HG03565 (cell line): ENCODE data around the gene SATL1.
"Not testable (repeated sequence)": the region's sequence is repeated elsewhere in the genome, so short reads cannot be mapped to it uniquely, and the experiment has no call there.

Source experiments
- ATAC-seq: cut with Tn5 transposase; IDR thresholded peaks from one replicate; pipeline ENCODE4 v1.9.1; 2021; ENCODE audit warnings: mild to moderate bottlenecking, moderate library complexity; ENCODE audit not compliant: unreplicated experiment

Gene SATL1, protein sequence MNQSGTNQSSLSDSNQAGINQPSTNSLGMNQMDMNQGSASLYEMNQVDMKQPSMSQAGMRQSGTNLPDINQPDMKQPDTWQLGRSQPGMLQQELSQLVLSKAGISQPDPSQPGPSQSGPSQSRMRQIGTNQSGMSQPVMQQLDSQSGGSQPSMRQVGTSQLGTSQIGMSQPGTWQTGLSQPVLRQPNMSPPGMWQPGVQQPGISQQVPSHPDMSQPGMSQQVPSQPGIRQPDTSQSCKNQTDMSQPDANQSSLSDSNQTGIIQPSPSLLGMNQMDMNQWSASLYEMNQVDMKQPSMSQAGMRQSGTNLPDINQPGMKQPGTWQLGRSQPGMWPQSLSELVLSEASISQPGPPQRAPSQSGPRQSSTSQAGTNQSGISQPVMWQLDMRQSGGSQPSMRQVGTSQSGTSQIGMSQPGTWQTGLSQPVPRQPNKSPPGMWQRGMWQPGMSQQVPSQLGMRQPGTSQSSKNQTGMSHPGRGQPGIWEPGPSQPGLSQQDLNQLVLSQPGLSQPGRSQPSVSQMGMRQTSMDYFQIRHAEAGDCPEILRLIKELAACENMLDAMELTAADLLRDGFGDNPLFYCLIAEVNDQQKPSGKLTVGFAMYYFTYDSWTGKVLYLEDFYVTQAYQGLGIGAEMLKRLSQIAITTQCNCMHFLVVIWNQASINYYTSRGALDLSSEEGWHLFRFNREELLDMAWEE

DNA sequence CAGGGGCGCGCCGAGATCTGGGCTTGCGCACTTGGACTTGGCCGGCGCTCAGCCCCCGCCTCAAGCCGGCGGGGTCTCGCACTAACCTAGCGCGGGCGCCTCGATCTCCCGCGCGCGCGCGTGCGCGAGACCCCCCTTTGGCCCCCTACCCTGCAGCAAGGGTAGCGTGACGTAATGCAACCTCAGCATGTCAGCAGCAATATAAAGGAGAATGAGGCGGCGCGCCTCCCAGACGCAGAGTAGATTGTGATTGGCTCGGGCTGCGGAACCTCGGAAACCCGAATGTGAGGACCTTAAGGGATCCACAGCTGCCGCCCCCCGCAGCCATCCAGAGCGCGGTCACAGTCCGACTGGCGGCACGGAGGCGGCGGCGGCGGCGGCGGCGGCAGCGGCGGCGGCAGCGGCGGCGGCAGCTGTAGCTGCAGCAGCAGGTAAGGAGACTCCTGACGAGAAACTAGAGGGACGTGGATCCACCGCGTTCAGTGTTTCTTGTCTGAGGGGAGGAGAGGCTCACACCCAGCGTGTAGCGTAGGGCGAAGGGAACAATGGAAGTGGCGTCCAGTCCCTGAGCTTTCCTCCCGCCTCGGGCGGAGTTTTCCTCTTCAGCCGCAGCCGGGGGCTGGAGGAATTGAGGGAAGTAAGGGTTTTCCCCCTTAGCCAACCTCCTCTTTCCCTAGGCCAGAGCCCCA, at the start of gene SATL1, which contains the start of gene ZNF711:
Gene SATL1 (minus strand): TSS at position 19 of the 689 bp plus-strand sequence. CDS start 134,811 bp downstream, outside the sequence.
Gene ZNF711 (plus strand): TSS at position 231 of the 689 bp plus-strand sequence. CDS start 3,582 bp downstream, outside the sequence.
- ATAC-seq: peak; percentile 49

DNA sequence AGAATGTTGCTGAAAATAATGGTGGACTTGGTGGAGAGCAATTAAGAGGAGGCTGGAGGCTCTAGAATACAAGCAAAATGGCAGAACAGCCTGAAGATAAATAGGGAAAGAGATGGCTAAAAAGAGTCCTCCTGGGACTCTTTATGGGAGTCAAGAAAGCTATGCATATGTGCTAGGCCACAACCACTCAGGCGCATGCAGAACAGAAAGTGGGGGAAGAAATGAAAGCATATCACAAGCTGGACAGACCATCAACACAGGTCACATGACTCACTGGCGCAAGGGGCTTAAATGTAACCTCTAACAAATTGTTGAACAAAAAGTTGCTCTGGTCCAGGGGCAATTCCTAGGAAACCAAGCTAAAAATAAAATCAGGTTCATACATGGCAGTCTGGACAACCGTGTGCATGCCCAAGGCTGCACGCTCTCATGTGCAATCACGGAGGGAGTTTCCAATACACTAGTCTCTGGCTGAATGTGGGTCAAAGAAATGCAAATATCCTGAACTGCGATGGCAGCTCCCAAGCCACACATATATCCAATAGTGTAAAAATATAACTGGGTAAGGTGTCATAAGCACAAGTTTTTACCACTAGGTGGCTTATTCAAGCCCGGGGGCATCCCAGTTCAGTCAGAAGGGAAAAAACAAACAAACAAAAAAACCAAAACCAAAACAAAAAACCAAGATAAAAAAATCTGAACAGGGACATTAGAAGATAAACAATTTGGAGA, 45.6 kb upstream of the SATL1 start:
- ATAC-seq: no peak

DNA sequence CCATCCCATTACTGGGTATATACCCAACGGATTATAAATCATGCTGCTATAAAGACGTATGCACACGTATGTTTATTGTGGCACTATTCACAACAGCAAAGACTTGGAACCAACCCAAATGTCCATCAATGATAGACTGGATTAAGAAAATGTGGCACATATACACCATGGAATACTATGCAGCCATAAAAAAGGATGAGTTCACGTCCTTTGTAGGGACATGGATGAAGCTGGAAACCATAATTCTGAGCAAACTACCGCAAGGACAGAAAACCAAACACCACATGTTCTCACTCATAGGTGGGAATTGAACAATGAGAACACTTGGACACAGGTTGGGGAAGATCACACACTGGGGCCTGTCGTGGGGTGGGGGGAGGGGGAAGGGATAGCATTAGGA, 41.7 kb upstream of the SATL1 start:
- ATAC-seq: not testable (repeated sequence)

DNA sequence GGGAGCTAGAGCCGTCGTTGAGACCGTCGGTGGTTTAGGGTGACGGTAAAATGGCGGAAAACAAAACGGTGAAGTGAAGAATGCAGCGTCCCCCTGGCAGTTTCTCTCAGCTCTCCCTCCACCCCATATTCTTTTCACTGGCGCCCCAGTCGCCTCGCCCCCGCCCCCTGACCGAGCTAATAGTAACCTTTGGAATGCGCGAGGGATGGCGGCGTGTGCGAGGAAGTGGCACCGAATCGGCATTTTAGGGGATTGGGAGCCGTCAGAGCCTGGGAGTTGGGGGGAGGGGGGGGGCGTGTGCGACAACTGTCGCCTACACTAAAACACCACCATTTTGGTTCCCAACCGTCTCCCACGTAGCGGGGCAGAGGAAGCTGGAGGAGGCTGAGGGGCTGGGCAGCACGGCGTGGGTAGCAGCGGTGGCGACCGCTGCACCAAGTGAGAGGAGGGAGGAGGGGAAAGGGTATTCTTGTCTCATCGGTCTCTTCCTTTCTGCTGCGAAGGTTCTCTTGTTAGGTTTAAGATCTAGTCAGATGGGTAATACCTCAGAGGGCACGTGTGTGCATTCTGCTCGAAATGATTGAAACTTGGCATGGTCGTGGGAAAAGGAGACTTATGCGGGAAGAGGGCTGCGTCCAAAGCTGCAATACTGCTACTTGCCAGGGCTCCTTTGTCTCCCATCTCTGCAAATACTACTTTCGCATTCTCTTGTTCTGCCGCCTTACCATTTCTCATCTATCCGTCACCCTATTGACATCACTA, 1.1 kb upstream of the SATL1 start:
- peak; percentile 38 for ATAC-seq

DNA sequence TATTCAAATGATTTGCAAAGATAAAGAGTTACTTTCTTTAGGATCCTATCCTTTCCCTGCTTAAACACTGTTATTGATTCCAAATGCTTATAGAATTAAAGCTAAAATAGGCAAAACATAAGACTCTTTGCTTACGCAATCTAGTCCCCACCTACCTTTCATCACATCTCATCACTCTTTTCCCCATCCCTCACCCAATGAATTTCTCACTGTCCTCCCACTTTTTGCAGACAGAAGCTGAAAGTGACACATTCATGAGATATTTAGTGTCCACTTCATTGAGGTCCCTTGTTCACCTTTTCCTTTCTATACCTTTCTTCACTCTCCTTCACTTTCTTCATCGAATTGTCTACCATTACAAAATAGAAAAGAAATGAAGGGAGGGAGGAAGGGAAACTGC, 424 bp downstream of the SATL1 start:
- no peak for ATAC-seq

DNA sequence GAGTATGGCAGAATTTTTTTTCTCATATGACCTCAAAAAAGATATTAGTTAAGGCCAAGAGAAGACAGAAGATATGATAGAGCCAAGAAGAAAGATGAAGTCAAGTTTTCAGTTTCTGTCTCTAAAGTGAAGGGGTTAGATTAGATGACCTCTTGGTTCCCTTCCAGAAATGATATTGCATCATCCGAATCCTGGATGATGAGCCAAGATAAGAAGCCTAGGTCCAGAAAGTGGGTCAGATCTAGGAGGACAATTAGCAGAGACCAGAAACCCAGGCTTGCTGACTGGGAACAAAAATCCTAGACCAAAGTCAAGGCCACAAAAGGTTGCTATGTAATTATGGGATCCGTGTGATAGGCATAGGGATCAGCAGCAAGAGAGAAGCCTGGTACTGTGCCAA, 20.2 kb downstream of the SATL1 start:
- no peak for ATAC-seq

DNA sequence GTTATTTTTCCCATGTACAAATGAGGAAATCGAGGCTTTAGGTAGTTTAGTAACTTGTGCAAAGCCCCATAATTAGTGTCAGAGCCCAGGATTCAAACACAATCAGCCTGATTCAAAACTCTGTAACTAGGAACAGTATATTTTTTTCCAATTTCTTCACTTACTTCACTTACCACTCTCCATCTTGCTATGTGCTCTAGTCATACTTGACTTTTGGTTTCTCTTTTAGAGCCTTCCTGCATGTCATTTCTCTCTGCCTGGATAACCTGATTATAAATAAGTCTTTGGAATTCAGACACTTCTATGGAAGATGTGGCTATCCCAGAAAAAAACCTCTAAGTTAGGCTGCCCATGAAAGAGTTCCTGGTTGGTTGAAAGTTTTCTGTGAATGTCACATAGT, 22.2 kb downstream of the SATL1 start:
- ATAC-seq: no peak

DNA sequence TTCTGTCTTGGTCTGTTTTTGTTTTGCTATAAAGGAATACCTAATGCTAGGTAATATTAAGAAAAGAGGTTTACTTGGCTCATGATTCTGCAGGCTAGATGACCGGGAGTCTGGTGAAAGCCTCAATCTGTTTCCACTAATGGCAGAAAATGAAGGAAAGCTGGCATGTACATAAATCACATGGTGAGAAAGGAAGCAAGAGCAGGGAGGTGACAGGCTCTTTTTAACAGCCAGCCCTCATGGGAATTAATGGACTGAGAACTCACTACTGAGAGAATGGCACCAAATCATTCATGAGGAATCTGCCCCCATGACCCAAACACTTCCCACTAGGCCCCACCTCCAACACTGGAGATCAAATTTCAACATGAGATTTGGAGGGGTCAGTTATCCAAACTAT, 27.6 kb downstream of the SATL1 start:
- ATAC-seq: no peak

DNA sequence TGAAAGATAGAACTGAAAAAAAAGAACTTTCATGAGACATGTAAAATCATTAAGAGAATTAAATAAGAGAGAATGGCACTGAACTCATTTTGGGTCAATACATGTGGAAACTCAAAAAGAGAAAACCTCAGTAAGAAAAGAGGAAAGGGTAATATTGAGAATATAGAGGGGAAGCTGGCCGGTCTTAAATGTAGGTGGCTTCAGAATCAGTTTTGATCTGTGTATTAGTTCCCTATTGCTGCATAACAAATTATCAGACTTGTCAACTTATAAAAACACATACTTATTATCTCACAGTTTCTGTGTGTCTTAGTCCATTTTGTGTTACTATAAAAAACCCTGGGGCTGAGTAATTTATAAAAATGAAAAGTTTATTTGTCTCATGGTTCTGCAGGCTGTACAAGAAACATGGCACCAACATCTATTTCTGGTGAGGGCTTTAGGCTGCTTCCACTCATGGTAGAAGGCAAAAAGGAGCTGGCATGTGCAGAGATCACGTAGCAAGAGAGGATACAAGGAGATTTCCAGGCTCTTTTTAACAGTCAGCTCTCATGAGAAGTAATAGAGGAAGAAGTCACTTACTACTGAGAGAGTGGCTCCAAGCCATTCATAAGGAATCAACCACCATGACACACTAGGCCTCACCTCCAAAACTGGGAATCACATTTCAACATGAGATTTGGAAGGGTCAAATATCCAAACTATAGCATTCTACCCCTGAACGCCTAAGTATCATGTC, 29.6 kb downstream of the SATL1 start:
- ATAC-seq: no peak

DNA sequence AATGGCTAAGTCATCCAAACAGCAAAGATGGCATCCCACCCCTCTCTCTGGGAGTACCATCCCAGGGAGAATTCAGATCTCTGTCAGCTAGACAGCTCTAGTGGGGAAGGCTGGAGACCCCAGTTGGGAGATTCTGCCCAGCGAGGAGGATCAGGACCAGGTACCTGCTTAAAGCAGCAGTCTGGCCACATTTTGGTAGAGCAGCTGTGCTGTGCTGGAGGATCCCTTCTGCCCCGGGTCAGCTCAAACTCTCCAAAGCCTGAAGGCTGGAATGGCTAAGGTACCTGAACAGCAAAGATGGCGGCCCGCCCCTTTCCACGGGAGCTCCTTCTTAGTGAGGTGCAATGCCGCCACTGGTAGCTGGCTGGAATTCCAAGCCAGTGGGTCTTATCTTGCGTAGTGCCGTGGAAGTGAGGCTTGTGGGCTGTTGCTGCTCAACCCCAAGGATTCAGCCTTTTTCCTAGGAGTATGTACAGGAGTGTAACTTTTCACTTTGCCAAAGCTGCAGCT, 40.1 kb downstream of the SATL1 start:
- ATAC-seq: no peak

DNA sequence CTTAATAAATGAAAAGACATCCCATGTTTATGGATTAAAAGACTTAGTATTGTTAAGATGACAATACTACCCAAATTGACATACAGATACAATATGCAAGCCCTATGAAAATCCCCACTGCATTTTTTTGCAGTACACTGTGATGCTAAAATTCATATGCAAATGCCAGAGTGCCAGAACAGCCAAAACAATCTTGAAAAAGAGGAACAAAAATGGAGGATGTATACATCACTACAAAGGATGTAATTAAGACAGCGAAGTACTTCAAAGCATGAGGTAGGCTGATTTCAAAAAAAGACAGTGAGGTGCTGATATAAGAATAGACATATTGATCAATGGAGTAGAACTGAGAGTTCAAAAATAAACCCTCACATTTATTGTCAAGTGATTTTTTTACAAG, 47.3 kb downstream of the SATL1 start:
- no peak for ATAC-seq

DNA sequence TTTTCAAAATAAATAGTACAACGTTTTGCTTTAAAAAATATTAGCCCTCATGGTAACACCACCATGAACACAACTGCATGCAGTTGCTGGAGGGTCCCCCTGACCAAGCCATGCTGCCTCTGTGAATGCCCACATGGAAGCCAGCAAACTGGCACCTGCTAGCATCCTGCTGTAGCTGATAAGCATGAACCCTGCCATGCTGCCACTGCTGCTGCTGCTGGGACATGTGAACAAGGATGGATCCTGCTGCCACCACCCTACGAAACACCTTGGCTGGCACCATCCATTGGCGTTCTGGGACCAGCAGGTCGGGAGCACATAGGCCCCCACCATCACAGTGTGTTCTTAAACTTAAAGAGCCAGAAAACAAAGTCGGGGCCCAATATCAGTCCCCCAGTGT, 83.9 kb downstream of the SATL1 start:
- ATAC-seq: no peak

DNA sequence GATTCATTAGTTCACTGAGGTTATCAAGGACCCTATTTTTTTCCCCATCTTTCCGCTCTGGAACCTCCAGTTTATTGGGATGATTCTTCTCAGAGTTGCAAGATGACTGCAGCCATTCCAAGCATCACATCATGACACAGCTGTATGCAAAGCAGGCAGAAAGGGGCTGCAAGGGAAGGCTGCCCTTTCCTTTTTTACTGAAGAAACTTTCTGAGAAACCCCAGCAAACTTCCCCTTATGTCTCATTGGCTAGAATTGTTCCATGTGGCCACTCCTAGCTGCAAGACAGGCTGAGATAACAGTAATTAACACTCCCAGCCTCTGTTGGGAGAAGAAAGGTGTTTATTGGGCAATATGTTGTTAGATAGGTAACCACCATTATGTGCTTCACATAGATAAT, 102.6 kb downstream of the SATL1 start:
- ATAC-seq: peak; percentile 70

DNA sequence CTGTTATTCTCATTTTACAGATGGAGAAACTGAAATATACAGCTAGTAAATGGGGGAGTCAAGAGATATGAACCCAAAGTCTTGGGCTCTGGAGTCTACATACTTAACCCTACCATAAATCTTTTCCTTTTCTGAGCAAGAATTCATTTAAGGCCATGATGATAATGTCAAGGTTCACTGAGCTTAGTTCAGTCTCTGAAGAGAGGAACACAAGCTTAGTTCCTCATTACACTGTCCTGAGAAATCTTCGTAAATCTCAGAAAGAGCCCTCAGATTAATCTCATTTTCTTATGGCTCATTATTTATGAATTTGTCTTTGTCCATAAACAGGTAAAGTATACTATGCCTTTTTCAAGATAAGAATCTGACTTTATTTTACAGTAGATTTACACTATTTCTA, 104.2 kb downstream of the SATL1 start:
- no peak for ATAC-seq

DNA sequence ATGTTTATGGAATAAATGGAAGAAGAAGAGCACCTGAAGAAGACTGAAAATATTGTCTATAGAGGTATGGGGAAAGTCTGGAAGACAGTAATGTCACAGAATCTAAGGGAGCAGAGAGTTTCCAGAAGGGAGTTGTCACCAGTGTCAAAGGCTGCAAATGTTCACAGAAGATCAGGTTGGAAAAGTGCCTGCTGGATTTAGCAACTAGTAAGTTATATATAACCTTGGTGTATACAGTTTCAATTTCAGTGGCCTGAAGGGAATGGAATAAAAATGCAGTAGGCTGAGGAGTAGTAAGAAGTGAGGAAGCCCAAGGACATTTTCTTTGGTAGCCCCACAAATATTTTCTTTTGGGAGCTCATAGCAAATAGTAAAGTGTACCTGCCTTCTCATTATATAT, 107.2 kb downstream of the SATL1 start:
- ATAC-seq: no peak

DNA sequence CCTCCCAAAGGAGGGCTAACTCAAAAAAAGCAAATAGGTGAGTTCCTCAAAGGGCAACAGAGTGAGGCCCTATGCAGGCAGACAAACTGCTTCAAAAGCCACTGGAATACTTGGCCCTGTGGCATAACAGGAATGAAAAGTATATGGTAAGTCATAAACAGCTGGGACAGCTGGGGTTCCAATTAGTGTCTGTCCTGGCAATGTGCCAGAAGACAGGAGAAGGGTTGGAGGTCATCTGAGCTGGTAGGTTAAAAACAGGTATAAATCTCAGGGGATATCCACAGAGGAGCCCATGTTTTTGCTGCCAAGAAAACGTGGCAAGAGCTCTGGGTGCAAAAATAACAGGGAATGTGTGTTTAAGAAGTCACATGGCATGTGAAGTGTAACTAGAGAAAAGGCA, 128.3 kb downstream of the SATL1 start:
- no peak for ATAC-seq

DNA sequence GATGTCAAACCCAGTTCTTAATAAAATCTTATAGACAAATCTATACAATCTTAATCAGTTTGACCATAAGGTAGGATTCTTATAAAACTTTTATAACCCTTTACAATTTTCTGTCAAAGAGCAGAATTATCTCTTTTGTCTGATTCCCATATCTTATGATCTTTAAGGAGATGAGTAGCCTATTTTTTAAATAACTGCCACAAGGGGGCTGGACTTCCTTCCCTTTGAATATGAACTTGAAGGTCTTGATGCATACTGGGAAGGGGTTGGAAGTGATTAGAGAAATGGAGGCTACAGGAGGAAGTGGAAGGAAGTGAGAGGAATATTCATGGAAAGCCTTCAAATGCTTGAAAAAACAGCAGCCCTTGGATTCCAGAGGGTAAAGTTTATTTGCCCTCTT, 128.8 kb downstream of the SATL1 start:
- ATAC-seq: no peak

DNA sequence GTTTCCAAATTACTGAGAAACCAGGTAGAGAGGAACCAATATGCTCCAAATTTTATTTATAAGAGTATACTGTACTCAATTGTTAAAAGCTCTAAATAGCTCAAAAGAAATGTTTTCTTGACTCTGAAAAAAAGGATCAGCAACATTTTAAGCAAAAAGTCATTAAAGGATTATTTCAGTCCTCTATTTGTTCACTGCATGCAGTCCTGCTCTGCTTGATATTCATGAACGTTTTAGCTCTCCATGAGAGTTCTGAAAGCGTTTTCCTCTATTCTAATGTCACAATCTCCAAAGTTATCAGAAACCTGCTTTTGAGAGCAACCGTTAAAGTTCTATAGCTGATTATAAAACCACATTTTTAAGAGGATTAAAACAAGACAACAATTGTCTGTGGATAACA, 129.4 kb downstream of the SATL1 start:
- no peak for ATAC-seq

DNA sequence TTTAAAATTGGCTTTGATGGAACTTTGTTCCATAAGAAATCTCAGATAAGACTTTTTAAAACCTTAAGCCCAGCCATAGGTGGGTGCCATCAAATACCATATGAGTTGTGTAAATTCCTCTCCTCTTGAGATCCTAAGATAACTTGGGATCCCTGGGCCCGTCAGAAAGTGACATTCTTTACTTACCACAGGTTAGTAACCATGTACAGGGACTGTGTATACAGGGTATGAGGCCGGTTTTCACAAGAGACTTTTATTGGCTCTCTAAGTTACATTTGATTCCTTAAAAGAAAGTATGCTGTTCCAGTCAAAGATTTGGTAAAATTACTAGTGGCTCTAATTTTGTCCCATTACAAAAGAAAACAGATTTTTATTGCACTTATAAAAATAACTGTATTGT, 129.8 kb downstream of the SATL1 start:
- ATAC-seq: no peak
